GM18861 (cell line): ENCODE data around the gene TSPAN31.
"Not testable (repeated sequence)": the region's sequence is repeated elsewhere in the genome, so short reads cannot be mapped to it uniquely, and the experiment has no call there.

ENCODE experiments used
- ATAC-seq: cut with Tn5 transposase; IDR thresholded peaks from one replicate; pipeline ENCODE4 v1.9.1; 2021; ENCODE audit not compliant: unreplicated experiment

TSPAN31 gene

DNA sequence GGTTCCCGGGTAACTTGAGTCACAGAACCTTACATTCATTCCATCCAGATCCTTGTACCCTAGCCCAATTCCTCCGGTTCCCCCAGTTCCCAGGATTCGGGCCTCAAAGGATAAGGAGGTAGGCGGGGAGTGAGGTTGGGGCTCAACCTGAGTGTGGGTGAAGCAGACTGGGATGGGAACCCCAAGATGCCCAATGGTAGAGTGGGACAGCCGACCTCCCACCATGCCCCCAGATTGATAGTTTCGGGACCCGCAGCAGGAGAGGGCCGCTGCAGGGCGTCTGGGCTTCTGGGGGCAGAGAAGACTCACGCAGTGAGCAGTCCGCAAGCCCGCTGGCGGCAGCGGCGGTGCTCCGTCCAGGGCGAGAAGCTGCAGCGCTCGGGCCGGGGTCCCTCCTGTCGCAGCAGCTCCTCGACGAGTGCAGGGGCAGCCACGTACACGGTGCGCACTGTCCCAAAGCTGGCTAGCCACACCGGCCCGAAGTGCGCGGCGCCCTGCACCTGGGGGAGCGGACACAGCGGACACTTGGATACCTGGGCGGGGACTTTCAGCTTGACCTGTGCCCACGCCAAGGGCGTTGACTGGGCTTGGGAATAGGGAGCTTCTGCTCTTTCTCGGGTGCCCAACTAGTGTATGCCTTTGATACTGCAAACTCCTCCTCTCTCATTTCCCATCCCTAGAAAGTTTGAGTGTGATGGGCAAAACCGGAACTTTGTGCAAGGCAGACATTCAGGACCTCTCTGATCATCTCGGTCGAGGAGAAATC, 21.0 kb downstream of the TSPAN31 start:
- ATAC-seq = no peak

DNA sequence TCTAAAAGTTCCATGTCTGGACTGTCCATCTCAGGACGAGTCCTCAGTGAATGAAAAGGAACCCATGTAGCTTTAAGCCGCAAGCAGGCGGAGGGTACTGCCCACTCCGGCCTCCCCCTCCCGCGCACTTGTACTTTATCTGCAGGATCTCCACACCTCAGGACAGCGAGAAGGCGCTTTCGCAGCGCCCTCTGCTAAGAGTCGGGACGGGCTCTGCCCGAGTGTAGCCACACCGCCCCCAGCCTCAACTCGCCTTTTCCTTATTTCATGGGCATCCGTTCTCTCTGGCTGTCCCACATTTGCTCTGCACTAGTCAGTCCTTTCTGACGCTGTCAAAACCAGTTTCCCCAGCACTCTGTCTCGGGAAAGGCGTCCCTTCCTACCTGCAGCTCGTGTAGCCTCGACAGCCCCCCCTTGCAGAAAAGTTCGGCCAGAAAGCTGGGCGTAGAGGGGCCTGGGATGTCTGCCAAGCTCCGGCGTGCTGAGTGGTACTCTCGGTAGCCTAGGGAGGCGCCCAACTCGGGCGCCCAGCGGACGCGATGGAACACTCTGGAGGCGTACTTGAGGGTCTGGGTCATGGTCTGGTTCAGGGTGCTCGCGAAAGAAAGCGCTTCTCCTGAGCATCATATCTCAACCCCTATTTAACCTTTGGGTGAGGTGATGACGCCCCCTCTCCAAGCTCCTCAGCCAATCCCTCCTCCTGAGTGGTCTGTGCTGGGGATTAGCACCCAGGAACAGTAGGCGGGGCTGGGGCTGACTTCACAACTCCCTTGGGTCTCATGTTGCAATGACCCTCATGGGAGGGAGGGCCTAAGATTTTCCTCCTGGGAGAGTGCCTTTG, 21.8 kb downstream of the TSPAN31 start, which contains the start of gene CYP27B1:
Gene CYP27B1, minus strand, starts transcription at position 615 of the 841 bp plus-strand sequence. Its CDS starts 37 bp downstream, at position 578.
- no peak for ATAC-seq

DNA sequence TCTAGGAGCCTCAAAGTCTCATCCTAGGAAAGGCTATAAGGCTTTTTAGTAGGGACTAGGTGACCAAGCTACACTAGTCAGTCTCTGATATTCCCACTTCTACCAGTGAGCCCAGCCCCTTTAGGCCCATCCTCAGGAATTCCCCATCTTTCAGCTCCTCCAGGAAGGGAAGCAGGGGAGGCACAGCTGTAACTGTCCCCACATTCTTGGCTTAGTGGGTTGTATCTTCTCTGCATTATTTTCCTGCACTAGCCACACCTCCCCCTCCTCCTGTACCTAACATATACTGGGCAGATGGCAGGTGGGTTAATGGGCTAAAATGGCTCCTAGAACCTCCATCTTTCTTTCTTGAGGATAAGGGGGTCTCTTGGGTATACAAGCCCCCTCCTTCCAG, 22.5 kb downstream of the TSPAN31 start:
- no peak for ATAC-seq

DNA sequence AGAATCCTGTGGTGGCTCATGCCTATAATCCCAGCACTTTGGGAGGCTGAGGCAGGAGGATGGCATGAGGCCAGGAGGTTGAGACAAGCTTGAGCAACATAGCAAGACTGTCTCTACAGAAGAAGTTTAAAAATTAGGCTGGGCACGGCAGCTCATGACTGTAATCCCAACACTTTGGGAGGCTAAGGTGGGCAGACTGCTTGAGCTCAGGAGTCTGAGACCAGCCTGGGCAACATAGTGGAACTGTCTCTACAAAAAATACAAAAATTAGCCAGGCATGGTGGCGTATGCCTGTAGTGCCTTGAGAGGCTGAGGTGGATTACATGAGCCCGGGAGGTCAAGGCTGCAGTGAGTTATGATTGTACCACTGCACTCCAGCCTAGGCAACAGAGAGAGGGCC, 23.0 kb downstream of the TSPAN31 start:
- no peak for ATAC-seq

DNA sequence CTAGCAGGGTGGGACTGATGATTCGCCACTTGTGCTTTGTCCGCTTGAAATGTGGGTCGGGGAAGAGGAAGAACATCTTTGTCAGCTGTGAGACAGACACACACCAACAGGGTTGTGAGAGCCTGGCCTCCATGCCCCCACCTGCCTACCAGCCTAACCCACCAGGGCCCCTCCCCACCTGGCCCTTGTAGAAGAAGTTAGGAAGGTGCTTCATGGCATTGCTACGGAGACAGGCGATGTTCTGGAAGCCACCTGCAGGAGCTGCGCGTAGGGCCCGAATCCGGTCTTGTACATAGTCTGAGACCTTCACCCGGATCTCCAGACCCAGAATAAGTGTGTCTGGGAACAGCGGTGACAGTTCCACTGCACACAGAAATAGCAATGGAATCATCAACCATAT, 24.8 kb downstream of the TSPAN31 start:
- ATAC-seq = no peak

DNA sequence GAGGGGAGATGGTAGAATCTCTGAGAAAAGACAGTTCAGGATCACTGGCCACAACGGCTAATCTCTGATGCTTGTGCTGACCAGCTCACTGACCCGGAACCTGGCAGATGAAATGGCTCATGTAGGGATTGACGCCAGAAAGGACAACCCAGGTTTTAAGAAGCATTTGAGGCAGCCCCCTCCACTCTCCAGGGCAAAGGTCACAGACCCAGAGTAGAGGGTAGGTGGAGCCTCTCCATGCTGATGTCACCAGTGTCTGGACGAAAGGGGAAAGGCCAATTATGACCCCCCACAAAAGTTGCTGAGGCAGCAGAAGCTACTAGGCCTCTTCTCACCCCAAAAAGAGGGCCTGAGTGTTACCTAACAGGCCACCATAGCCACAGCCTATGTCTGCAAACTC, 25.9 kb downstream of the TSPAN31 start:
- ATAC-seq = no peak

DNA sequence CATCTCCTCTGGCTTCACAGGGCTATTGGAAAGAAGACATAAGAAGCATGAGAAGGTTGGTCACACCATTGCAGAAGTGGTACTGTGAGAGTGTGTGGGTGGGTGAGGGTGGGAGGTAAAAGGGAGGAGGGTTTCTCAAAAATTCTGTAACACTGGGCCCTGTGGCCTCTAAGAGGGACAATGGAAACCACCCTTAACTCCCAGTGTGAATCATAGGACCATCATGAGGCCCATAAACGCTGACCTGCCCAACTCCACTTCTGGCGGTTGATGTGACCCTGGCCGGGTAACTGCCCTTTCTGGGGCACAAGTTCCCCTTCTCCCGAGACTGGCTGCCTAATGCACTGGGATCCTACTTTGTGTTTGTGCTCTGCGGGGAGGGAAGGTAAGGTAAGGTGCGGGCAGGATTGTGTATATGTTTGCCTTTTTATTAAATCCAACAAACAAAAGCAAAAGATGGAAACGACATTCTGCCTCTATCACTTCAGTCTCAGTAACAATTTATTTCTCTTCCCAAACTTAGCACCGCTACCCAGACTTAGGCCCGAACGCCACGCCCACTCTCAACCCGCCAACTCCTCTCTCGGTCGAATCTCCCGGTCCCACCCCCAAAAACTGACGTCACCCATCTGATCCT, 26.5 kb downstream of the TSPAN31 start:
- peak; percentile 48 for ATAC-seq

DNA sequence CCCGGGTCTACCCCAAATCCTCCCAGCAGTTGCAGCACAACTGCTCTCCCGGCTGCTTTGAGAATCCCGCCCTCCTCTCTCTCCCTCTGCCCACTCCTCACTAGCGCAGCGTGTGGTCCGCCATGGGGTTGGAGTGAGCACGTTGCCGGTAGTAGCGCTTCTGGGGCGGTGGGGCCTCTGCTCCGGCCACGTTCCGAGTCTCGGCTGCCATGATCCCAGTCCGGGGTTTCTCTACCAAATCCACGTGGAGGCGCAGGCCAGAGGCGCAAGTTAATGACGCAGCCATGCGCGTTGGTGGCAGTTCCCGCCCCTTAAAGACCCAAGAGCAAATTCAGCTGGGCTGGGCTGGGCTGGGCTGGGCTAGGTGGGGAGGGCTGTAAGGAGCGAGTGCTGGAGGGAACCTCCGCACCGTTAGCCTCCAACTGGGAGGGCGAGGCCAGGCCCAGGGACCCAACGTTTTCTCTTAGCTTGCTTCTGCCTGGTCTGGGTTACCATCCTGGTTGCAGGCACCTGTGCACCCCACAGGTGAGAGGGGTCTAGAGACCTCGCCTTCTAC, 27.1 kb downstream of the TSPAN31 start, which contains the start of gene METTL1:
Gene METTL1, minus strand, starts transcription at position 233 of the 556 bp plus-strand sequence. Its CDS starts 22 bp downstream, at position 211.
- ATAC-seq = peak; percentile 62

DNA sequence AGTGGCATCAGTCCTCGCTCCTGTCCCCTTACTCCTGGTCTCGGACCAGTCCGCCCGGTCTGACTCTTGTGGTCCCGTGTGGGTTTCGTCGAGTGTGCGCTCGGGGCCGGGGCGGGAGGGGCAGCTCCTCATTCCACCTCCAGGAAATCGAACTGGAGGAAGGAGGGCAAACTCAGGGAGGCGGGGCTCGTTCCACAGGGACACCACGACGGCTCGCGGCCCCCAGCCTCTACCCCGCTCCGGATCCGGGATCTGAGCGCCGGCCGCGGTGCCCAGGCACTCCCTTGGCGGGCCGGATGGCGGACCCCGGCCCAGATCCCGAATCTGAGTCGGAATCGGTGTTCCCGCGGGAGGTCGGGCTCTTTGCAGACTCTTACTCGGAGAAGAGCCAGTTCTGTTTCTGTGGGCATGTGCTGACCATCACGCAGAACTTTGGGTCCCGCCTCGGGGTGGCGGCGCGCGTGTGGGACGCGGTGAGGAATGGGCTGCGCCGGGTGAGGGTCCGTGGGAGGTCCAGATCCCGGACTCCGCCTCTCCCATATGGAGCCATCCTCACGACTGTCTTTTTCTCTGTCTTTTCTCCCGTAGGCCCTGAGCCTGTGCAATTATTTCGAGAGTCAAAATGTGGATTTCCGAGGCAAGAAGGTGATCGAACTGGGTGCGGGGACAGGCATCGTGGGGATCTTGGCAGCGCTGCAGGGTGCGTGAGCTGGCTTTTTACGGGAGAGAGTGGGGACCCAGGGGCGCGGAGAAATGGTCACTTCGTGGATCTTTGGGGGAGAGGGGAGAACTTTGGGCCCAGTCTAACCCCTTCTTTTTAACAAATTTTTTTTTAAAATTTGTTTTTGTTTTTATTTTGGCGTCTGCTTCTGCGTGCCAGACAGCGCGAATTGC, 27.8 kb downstream of the TSPAN31 start, which contains the start of gene EEF1AKMT3:
Gene EEF1AKMT3, plus strand, starts transcription at position 186 of the 894 bp plus-strand sequence. Its CDS starts 111 bp downstream, at position 297.
- ATAC-seq = no peak

DNA sequence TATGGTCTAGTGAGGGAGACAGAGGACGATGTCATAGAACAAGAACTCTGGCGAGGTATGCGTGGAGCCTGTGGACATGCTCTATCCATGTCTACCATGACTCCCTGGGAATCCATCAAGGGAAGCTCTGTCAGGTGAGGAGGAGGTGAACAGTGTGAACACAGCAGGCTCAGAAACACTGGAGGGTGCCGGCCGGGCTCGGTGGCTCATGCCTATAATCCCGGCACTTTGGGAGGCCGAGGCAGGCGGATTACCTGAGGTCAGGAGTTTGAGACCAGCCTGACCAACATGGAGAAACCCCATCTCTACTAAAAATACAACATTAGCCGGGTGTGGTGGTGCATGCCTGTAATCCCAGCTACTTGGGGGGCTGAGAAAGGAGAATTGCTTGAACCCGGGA, 29.8 kb downstream of the TSPAN31 start:
- not testable (repeated sequence) for ATAC-seq

DNA sequence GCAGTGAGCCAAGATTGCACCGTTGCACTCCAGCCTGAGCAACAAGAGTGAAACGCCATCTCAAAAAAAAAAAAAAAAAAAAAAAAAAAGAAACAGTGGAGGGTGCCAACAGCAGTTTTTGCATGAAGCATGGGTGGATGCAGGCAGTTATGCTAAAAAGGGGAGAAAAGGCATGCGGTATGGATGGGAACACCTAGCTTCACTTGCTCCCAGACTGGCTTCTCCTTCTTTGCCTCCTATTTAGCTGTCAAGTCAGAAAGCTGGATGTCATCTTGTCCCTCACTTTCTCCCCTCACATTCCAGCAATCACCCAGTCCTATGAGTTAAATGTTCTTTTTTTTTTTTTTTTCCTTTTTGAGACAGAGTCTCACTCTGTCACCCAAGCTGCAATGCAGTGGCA, 30.2 kb downstream of the TSPAN31 start:
- ATAC-seq = no peak

DNA sequence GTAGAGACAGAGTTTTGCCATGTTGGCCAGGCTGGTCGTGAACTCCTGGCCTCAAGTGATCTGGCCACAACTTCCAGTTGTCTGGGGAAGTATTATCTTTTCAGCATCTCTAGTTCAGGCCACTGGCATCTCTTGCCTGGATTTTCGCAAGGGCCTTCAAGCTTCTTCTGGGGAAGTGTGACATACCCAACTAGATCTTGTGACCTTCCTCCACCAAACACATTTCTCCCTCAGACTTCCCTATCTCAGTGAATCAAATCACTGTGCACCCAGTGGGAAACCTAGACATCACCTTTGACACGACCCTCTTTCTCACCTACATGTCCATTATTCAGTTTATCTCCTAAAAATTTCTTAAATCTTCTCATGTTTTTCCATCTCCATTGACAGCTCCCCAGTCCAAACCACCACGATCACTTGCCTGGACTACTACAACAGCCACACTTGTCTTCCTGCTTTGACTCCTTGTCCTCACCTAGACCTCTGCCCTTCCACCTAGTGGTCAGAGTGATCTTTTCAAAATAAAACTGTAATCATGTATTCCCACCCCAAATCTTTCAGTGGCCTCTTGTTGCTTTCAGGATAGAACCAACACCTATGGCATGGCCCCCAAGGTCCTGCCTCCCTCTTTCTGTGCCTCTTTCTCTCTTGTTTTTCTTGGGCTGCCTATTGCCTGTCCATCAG, 30.9 kb downstream of the TSPAN31 start:
- ATAC-seq = no peak

DNA sequence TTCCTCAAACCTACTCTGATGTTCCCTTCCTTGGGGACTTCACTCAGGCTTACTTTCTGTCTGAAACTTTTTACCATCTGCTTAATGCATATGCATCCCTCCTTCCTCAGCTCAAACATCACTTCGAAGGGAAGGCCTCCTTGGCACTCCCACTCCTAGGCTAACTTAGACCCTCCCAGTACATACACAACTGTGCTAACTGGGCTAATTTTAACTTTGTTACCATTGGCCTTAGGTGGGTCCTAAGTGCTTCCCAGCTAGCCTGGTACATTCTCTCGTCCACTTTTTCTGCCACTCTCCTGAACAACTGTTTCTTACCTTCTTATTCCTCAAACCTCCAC, 31.4 kb downstream of the TSPAN31 start:
- no peak for ATAC-seq

DNA sequence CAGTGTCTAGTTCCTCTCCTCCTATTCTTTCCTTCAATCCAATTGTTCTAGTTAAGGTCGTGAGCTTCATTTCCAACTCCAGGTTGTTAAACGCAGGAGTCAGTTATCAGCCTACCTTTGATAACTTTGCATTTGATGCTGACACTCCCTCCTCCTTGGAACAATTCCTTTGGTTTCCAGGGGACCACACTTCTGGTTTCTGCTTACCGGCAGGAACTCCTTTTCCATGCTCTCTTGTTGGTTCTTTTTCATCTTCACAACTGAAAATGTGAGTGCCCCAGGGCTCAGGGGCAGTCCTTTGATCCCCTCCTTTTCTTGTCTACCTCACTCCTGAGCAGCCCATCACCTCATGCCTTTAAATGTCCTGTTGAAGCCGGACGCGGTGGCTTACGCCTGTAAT, 32.5 kb downstream of the TSPAN31 start:
- ATAC-seq = no peak

DNA sequence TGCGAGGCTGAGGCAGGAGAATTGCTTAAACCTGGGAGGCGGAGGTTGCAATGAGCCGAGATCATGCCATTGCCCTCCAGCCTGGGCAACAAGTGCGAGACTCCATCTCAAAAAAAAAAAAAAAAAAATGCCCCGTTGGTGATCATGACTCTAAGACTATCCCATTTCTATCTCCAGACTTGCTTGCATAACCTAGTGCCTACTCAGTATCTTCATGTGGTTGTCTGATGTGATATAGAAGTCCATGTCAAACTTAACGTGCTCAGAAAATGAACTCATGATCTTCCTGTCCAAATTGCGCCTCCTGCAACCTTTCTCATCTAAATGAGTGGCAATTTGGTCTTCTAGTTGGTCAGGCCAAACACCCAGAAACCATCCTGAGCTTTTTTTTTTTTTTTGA, 33.1 kb downstream of the TSPAN31 start:
- ATAC-seq = no peak

DNA sequence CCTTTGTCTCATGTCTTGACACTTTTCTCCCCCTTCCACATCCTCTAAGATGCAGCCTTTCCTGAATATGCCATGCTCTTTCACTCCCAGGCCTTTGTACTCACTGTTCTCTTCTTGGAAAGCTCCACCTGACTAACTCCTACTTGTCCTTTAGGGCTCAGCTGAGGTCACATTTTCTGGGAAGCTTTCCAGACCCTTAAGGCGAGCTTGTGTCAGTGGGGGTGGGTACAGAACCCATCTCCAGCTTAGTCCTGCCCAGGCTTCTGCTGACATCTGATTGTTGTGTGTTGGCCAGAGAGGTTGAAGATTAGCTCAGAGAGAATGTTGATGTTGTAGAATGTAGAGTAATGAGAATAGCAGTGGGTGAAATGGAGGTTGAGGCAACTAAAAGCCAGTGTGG, 34.9 kb downstream of the TSPAN31 start:
- no peak for ATAC-seq

DNA sequence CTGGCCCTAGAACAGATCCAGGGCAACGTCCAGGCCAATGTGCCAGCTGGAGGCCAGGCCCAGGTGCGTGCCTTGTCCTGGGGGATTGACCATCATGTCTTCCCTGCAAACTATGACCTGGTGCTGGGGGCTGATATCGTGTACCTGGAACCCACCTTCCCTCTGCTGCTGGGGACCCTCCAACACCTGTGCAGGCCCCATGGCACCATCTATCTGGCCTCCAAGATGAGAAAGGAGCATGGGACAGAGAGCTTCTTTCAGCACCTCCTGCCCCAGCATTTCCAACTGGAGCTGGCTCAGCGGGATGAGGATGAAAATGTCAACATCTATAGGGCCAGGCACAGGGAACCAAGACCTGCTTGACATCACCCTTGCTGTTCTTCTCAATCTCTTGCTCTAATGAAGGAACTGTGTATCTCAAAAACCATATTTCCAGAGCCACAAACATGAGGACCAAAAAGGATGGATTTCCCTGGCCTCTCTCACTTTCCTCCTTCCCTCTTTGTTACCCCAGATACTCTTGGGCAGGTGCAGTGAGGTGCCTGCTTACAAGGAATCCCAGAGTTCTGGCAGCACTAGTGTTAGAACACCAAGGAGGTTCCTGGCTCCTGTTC, 35.6 kb downstream of the TSPAN31 start:
- ATAC-seq = no peak

DNA sequence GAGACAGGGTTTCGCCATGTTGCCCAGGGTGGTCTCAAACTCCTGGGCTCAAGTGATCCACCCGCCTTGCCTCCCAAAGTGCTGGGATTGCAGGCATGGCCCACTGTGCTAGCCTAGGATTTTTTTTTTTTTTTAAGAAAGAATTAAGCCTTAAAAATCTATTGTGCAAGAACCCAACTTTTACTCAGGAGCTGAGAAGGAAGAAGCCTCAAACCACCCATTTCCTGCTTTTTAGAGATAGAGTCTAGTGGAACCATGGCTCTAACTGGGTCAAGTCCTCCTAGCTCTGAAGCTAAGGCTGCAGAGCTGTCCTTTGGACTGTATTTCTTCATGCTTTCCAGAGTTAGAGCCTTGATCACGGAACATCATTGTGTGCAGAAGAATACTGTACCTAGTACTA, 36.4 kb downstream of the TSPAN31 start:
- no peak for ATAC-seq

DNA sequence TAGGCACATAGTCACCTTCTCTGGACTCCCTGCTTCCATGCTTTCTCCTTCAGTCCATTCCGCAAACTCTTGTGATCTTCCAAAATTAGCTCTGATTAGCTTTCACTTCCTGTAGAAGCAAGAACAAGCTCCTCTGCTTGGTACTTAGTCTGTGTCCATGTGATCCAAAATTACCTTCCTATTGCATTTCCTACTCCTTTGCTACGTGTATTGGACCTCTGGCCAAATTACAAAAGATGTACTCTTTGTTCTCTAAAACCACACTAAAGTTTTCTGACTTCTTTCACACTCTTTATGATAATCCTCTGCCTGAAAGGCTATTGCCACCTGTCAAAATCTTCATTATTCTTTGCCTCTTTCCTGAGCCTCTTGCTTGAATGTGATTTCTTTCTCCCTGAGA, 37.0 kb downstream of the TSPAN31 start:
- ATAC-seq = no peak
